ENCODE results near the gene TSC22D4. TPM values are rescaled to one million over a fixed set of nuclear protein-coding genes. Genes with fewer than 3 reads are reported as not detected.
A peak's percentile ranks its signal among the peaks of the same experiment; 100 is the strongest.

The TSC22D4 gene
- polyA plus RNA-seq, 1 donor from 2014 or later: 2.1 TPM

- no peak overlapping the region for H2AFZ ChIP-seq (ENCODE audit: low read depth, low read length)
- H3K27me3 ChIP-seq (ENCODE audit: insufficient read depth, low read depth, low read length): no peaks in the 10 kb centered on the region
- no peaks in the 10 kb centered on the region for H3F3A ChIP-seq (ENCODE audit: insufficient read depth, low read length, poor library complexity, severe bottlenecking)
- peak overlapping the region; percentile 77 for H3K9ac ChIP-seq (ENCODE audit: low read length)
- H3K4me3 ChIP-seq (ENCODE audit: low read length): peak overlapping the region; percentile 65
- TF ChIP-seq REST (IDR thresholded peaks at IDR 0.05; ENCODE audit: borderline replicate concordance): no peak
- TF ChIP-seq MXI1 (conservative IDR thresholded peaks at IDR 0.05; ENCODE audit: poor library complexity, severe bottlenecking): no peak
- no peak for TF ChIP-seq POLR2AphosphoS5 (IDR thresholded peaks at IDR 0.05)
- no peak for TF ChIP-seq RAD21 (conservative IDR thresholded peaks at IDR 0.05)
- no peak for TF ChIP-seq CTCF (IDR thresholded peaks at IDR 0.05; ENCODE audit: poor library complexity, severe bottlenecking)
- TF ChIP-seq SMC3 (conservative IDR thresholded peaks at IDR 0.05; ENCODE audit: poor library complexity): no peak
- TF ChIP-seq EP300 (conservative IDR thresholded peaks at IDR 0.05; ENCODE audit: poor library complexity, severe bottlenecking): no peak
- no peak for TF ChIP-seq EZH2 (IDR thresholded peaks at IDR 0.05; ENCODE audit: borderline replicate concordance, insufficient read depth, low read length, poor library complexity, severe bottlenecking)
- TF ChIP-seq TAF1 (IDR thresholded peaks at IDR 0.05; ENCODE audit: low read depth): no peak
- H3K79me2 ChIP-seq (replicated peaks; ENCODE audit: insufficient read depth, low read length): peaks cover 33% of the 10 kb centered on the region
- H3K27ac ChIP-seq (ENCODE audit: low read length): peak overlapping the region; percentile 97
- no peaks in the 10 kb centered on the region for H3K9me2 ChIP-seq (ENCODE audit: insufficient read depth, low read length)
- H3K4me2 ChIP-seq (ENCODE audit: low read length): peak overlapping the region; percentile 99
- H4K20me1 ChIP-seq (ENCODE audit: insufficient read depth): no peaks in the 10 kb centered on the region
- H3K9me3 ChIP-seq (ENCODE audit: low read length): no peaks in the 10 kb centered on the region
- no peaks in the 10 kb centered on the region for H3K36me3 ChIP-seq (ENCODE audit: insufficient read depth, low read length)
These were observed 11.6 kb upstream of the TSC22D4 start for GRCh38 chr7:100490483-100491191.

- Histone ChIP-seq H3K36me3 (ENCODE audit: insufficient read depth, low read length) (no peaks in the 10 kb centered on the region), H3F3A (ENCODE audit: insufficient read depth, low read length, poor library complexity, severe bottlenecking) (no peaks in the 10 kb centered on the region), H3K27ac (ENCODE audit: low read length) (peak overlapping the region; percentile 97), H3K79me2 (replicated peaks; ENCODE audit: insufficient read depth, low read length) (peaks cover 42% of the 10 kb centered on the region), H3K9me2 (ENCODE audit: insufficient read depth, low read length) (no peaks in the 10 kb centered on the region), H3K9me3 (ENCODE audit: low read length) (no peaks in the 10 kb centered on the region), H3K4me3 (ENCODE audit: low read length) (peak overlapping the region; percentile 65), H4K20me1 (ENCODE audit: insufficient read depth) (no peaks in the 10 kb centered on the region), H3K9ac (ENCODE audit: low read length) (peak overlapping the region; percentile 77), H3K27me3 (ENCODE audit: insufficient read depth, low read depth, low read length) (no peaks in the 10 kb centered on the region), H3K4me2 (ENCODE audit: low read length) (peak overlapping the region; percentile 99), H2AFZ (ENCODE audit: low read depth, low read length) (peak overlapping the region; percentile 49)
- peak; percentile 80 for TF ChIP-seq MXI1 (conservative IDR thresholded peaks at IDR 0.05; ENCODE audit: poor library complexity, severe bottlenecking)
- peak; percentile 38 for TF ChIP-seq RAD21 (conservative IDR thresholded peaks at IDR 0.05)
- TF ChIP-seq EP300 (conservative IDR thresholded peaks at IDR 0.05; ENCODE audit: poor library complexity, severe bottlenecking): peak; percentile 77
- TF ChIP-seq EZH2 (IDR thresholded peaks at IDR 0.05; ENCODE audit: borderline replicate concordance, insufficient read depth, low read length, poor library complexity, severe bottlenecking): no peak
- TF ChIP-seq SMC3 (conservative IDR thresholded peaks at IDR 0.05; ENCODE audit: poor library complexity): peak; percentile 40
- TF ChIP-seq POLR2AphosphoS5 (IDR thresholded peaks at IDR 0.05): peak; percentile 50
- peak; percentile 34 for TF ChIP-seq CTCF (IDR thresholded peaks at IDR 0.05; ENCODE audit: poor library complexity, severe bottlenecking)
- TF ChIP-seq TAF1 (IDR thresholded peaks at IDR 0.05; ENCODE audit: low read depth): no peak
- peak; percentile 57 for TF ChIP-seq REST (IDR thresholded peaks at IDR 0.05; ENCODE audit: borderline replicate concordance)
These were observed 10.8 kb upstream of the TSC22D4 start for GRCh38 chr7:100489824-100490223.
